Heart left ventricle (tissue), 13 donors: Measurements from ENCODE around the gene PLA2G2E.

Experiments used
- POLR2A ChIP-seq, 2 donors: fragments of 450-650 bp; IDR thresholded peaks; one replicate each; pipeline ENCODE4 v1.6.1; 2017; ENCODE audit warnings: antibody characterized with exemption in 2 of 2, mild to moderate bottlenecking in 2 of 2, moderate library complexity in 2 of 2
- TF ChIP-seq, protein P1 (sequence below), 12 donors: fragments of 200-600 bp; sonication (generic) in 4 of 12; IDR thresholded peaks; one replicate each; pipeline versions ENCODE4 v1.5.0 to v1.8.0; 2018 to 2022; ENCODE audit warnings: antibody characterized with exemption in 12 of 12, mild to moderate bottlenecking in 5 of 12
- donor health status: ischemic (EF 13 %, LVEDD 7.1; RV severe dilation, severe dysfunction).
- donor health status: DM: no; HTN: yes; CAD: no.
- donor health status: DM: no; HTN: no; CAD: no.
- donor health status: ischemic (EF 25% LVEDD 6.9; RV normal size, moderate dysfunction).
- donor health status: ischemic (EF 25% LVEDD 5.7; RV mildly dilated, moderate dysfunction).
- donor health status: ischemic (EF 35%, LVEDD 5.7; RV mildly dilated, moderate dysfunction).
- donor health status: nonischemic (EF 11% LVEDD 7.7; RV severe dilation, severe dysfunction).
- donor health status: DM: yes; HTN: yes; CAD: no.
- donor health status: PGD.
- donor health status: ischemic (EF 29% LVEDD 5.4; RV normal size, mild dysfunction).
- donor health status: nonischemic (EF 23%, LVEDD 6.1; RV moderate dilation, normal function).

DNA sequence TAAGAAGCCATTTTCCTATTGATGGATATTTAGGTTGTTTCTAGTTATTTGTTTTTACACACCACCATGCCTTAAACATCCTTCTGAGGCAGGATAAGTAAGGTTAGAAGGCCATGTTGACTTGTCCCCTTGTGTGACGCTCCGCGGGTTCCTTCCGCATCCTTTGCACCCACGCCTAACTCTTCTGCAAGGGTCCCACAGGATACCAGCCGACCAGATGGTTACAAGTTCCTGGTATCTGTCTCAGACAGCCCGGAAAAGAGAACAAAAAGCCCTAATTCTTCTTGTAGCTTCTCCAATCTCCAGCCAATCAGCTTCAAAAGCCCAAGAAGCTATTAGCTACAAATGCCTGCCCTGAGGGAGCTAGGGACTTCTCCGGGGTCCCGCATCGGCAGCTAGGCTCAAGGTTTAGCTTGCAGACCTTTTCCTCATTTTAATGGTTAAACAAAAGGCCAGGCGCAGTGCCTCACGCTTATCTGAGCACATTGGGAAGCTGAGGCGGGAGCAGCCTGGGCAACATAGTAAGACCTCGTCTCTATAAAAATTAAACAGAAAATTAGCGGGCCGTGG lies 46.2 kb downstream of the PLA2G2E start:
- TF ChIP-seq, protein P1, sequence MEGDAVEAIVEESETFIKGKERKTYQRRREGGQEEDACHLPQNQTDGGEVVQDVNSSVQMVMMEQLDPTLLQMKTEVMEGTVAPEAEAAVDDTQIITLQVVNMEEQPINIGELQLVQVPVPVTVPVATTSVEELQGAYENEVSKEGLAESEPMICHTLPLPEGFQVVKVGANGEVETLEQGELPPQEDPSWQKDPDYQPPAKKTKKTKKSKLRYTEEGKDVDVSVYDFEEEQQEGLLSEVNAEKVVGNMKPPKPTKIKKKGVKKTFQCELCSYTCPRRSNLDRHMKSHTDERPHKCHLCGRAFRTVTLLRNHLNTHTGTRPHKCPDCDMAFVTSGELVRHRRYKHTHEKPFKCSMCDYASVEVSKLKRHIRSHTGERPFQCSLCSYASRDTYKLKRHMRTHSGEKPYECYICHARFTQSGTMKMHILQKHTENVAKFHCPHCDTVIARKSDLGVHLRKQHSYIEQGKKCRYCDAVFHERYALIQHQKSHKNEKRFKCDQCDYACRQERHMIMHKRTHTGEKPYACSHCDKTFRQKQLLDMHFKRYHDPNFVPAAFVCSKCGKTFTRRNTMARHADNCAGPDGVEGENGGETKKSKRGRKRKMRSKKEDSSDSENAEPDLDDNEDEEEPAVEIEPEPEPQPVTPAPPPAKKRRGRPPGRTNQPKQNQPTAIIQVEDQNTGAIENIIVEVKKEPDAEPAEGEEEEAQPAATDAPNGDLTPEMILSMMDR (IDR thresholded peaks at IDR 0.05): no peak
- TF ChIP-seq POLR2A (IDR thresholded peaks at IDR 0.05): no peak
